ENCODE results near the gene GOLT1A. TPM values are rescaled to one million over a fixed set of nuclear protein-coding genes. Genes with fewer than 3 reads are reported as not detected.

GOLT1A gene
- polyA plus RNA-seq, 2 of the 4 experiments (the other 2 are of a cell fraction) = 1.8 to 6.4 TPM

- TF ChIP-seq HMGXB4 (CRISPR knock-in tag; IDR thresholded peaks at IDR 0.05; ENCODE audit: borderline replicate concordance) (no peak), HOXB5 (CRISPR knock-in tag; IDR thresholded peaks at IDR 0.05) (no peak), ESRRA (IDR thresholded peaks at IDR 0.05; ENCODE audit: borderline replicate concordance, low read length) (no peak), SMC3 (IDR thresholded peaks at IDR 0.05) (no peak), EHF (CRISPR knock-in tag; IDR thresholded peaks at IDR 0.05) (no peak)
Measured at GRCh38 chr1:204157962-204158361, 55.8 kb downstream of the GOLT1A start (continued).

- CTCF ChIA-PET = interaction anchor here (0.6 to 3.2 kb wide), 3 partner anchors 51 to 243 kb away, joined by 3 to 16 read pairs (median 3); no protein-coding TSS in a partner anchor
- no peak for FAIRE-seq
Measured at GRCh38 chr1:204155881-204156280, 57.9 kb downstream of the GOLT1A start.

GRCh38 chr1:204154568-204155255 is 59.1 kb downstream of the GOLT1A start:
- no peak for ATAC-seq

More at GRCh38 chr1:204155881-204156280, 57.9 kb downstream of the GOLT1A start:
- Histone ChIP-seq H3K27ac (no peak overlapping the region), H3K9me3 (no peaks in the 10 kb centered on the region), H3K4me3 (no peak overlapping the region), H3K4me2 (no peak overlapping the region), H3K4me1 (peaks cover 12% of the 10 kb centered on the region; the same call in 2 of the 3 replicates)
- no peak for ATAC-seq
- no peak for DNase-seq (ENCODE audit: low read depth in 1 of 2, low spot score in 1 of 2)
- no peak for TF ChIP-seq HDAC2 (IDR thresholded peaks at IDR 0.05)
- no peak for TF ChIP-seq CBX8 (IDR thresholded peaks at IDR 0.05)
- TF ChIP-seq FOXS1 (CRISPR knock-in tag; IDR thresholded peaks at IDR 0.05) = no peak
- TF ChIP-seq HOXB13 (CRISPR knock-in tag; IDR thresholded peaks at IDR 0.05; ENCODE audit: low read depth) = no peak
- TF ChIP-seq HOXA7 (CRISPR knock-in tag; IDR thresholded peaks at IDR 0.05) = no peak
- POLR2A ChIA-PET = no interaction called here
- WGBS (ENCODE audit: missing lambda C conversion rate) = 55% methylated on average over 10 of the region's 10 CpGs

DNA sequence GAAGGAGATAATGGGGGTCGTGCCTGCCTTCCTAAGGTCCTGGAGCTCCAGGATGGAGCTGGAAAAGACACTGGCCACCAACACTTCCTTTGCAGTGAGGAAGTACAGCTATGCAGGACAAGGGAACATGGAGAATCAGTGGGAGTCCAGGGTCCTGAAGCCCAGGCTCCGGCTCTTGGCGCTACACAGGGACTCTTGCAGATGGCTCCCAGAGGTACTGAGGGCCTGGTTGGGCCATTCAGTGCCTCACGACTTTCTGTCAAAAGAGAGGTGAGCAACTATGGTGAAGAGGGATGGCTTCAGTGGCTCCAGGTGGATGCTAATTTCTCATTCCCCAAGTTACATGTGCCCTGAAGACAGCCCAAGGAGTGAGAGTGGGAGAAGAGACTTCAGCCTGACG is 60.1 kb downstream of the GOLT1A start:
- H3K9me3 ChIP-seq = no peaks in the 10 kb centered on the region
- ATAC-seq = no peak
- ChIA-PET CTCF (interaction anchor here (0.7 to 6.2 kb wide), 8 partner anchors 10 to 282 kb away, joined by 3 to 62 read pairs (median 4); no protein-coding TSS in a partner anchor), POLR2A (no interaction called here)
- no peak for DNase-seq (ENCODE audit: low read depth in 1 of 2, low spot score in 1 of 2)
- TF ChIP-seq HOXB5 (CRISPR knock-in tag; IDR thresholded peaks at IDR 0.05) (no peak), RNF2 (IDR thresholded peaks at IDR 0.05; ENCODE audit: borderline replicate concordance, low read depth) (no peak), EHF (CRISPR knock-in tag; IDR thresholded peaks at IDR 0.05) (no peak), FOXS1 (CRISPR knock-in tag; IDR thresholded peaks at IDR 0.05) (no peak), ZC3H11A (IDR thresholded peaks at IDR 0.05) (no peak), EP300 (IDR thresholded peaks at IDR 0.05) (no peak), NPAS2 (CRISPR knock-in tag; IDR thresholded peaks at IDR 0.05; ENCODE audit: borderline replicate concordance) (no peak), ZFP36 (IDR thresholded peaks at IDR 0.05; ENCODE audit: borderline replicate concordance, partially characterized antibody) (no peak), TP53 (CRISPR knock-in tag; IDR thresholded peaks at IDR 0.05) (no peak), ESRRA (IDR thresholded peaks at IDR 0.05; ENCODE audit: borderline replicate concordance, low read length) (no peak), RCOR1 (IDR thresholded peaks at IDR 0.05; ENCODE audit: low read depth, low read length) (no peak)
- TF ChIP-seq, protein P1, sequence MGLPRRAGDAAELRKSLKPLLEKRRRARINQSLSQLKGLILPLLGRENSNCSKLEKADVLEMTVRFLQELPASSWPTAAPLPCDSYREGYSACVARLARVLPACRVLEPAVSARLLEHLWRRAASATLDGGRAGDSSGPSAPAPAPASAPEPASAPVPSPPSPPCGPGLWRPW (IDR thresholded peaks at IDR 0.05) = no peak
- no peak overlapping the region for H3K4me3 ChIP-seq
- H3K4me1 ChIP-seq = peaks cover 16% of the 10 kb centered on the region
- no peak for FAIRE-seq
- no peak overlapping the region for H3K27ac ChIP-seq
- no peak overlapping the region for H3K4me2 ChIP-seq
- WGBS (ENCODE audit: missing lambda C conversion rate) = 79% methylated on average over 4 of the region's 5 CpGs

More at GRCh38 chr1:204154568-204155255, 59.1 kb downstream of the GOLT1A start:
- H3K4me3 ChIP-seq = no peak overlapping the region
- no peak for FAIRE-seq
- DNase-seq (ENCODE audit: low read depth in 1 of 2, low spot score in 1 of 2) = no peak
- ChIA-PET CTCF (interaction anchor here (0.7 to 6.2 kb wide), 8 partner anchors 9 to 210 kb away, joined by 3 to 62 read pairs (median 4); partner anchors contain the start of gene GOLT1A), POLR2A (no interaction called here)
- peaks cover 16% of the 10 kb centered on the region for H3K4me1 ChIP-seq
- H3K27ac ChIP-seq = no peak overlapping the region
- H3K4me2 ChIP-seq = no peak overlapping the region
- TF ChIP-seq CEBPB (IDR thresholded peaks at IDR 0.05) = no peak
- TF ChIP-seq, protein P2, sequence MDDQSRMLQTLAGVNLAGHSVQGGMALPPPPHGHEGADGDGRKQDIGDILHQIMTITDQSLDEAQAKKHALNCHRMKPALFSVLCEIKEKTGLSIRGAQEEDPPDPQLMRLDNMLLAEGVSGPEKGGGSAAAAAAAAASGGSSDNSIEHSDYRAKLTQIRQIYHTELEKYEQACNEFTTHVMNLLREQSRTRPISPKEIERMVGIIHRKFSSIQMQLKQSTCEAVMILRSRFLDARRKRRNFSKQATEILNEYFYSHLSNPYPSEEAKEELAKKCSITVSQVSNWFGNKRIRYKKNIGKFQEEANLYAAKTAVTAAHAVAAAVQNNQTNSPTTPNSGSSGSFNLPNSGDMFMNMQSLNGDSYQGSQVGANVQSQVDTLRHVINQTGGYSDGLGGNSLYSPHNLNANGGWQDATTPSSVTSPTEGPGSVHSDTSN (IDR thresholded peaks at IDR 0.05) = no peak
- no peaks in the 10 kb centered on the region for H3K9me3 ChIP-seq
- 83% methylated on average over 15 of the region's 15 CpGs for WGBS (ENCODE audit: missing lambda C conversion rate)

Data from A549 (cell line).